22Rv1 (cell line): ENCODE measurements around the gene HERC3.

Experiments used
- ZFX ChIP-seq: fragments of 450-650 bp; IDR thresholded peaks from 2 replicates; pipeline ENCODE4 v1.6.1; 2017; ENCODE audit warnings: antibody characterized with exemption, borderline replicate concordance
- TF ChIP-seq, protein P1 (sequence below): fragments of 450-650 bp; IDR thresholded peaks from 2 replicates; pipeline ENCODE4 v1.5.1; 2017; ENCODE audit warnings: mild to moderate bottlenecking

DNA sequence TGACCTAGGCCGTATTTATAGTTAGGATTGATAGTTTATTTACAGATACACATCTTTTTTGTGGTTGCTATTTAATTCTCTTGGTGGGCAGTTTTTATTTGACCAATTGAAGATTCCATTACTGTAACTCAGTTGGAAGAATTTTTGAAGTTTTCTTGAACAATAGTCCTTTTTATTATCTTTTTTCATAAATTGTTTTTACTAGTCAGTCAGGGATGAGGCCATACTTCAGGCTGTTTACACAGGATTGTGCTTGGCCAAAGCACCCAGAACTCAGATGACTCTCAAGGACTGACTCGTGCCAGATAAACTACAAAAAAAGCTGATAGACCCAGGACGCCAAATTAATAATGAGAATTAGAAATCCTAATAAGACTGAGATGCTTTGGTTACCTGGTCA, 7.0 kb downstream of the HERC3 start:
- TF ChIP-seq, protein P1, sequence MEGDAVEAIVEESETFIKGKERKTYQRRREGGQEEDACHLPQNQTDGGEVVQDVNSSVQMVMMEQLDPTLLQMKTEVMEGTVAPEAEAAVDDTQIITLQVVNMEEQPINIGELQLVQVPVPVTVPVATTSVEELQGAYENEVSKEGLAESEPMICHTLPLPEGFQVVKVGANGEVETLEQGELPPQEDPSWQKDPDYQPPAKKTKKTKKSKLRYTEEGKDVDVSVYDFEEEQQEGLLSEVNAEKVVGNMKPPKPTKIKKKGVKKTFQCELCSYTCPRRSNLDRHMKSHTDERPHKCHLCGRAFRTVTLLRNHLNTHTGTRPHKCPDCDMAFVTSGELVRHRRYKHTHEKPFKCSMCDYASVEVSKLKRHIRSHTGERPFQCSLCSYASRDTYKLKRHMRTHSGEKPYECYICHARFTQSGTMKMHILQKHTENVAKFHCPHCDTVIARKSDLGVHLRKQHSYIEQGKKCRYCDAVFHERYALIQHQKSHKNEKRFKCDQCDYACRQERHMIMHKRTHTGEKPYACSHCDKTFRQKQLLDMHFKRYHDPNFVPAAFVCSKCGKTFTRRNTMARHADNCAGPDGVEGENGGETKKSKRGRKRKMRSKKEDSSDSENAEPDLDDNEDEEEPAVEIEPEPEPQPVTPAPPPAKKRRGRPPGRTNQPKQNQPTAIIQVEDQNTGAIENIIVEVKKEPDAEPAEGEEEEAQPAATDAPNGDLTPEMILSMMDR: no peak
- no peak for TF ChIP-seq ZFX
